GM18867 (cell line): ENCODE results near the gene CACNA1S.
A peak's percentile ranks its signal among the peaks of the same experiment; 100 is the strongest.

Source experiments
- ATAC-seq: cut with Tn5 transposase; IDR thresholded peaks from one replicate; pipeline ENCODE4 v1.9.1; 2021; ENCODE audit warnings: mild to moderate bottlenecking, moderate library complexity; ENCODE audit not compliant: unreplicated experiment

Gene CACNA1S

DNA sequence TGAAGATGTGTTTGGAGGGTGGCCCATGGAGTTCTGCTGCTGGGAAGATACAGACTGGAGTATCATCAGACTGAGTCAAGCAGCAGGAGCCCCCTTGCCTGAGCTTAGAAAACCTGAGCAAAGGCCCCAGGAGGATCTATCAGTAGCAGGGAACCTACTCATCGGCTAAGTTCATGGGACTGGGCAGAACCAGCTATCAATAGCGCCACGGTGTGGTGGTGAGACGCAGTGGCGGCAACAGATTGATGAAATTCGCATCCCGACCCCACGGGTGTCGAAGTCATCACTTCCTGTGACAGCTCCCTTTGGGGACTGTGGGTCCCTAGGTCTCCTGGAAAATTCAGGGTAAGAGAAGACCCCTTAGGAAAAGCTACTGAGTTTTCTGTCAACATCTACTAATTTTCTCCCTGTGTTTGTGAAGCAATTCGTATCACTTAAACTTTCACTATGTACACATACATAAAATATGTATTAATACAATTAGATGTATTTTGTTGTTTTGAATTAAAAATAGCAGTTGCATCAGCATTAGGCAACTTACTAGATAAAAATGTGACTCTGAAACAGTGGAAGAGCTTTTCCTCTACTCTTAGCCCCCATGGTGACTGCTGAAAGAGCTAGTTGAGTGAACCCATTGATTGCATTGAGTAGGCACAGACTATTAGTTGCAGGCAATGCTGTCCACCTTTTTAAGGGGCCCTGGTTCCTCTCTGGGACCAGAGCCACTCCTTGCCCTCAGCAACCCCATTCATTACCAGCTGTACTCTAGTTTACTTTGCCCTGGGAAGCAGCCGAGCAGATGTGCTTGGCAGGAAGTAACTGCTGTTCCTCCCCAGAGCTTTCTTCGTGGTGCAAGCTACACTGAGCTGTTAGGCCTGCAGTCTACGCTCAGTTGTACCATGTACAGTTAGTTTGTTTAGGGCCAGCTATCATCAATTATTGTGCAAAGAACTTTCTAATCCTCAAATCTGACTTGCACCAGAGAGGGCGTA, 7.3 kb upstream of the CACNA1S start:
- ATAC-seq: no peak

GRCh38 chr1:201116091-201116490, 3.9 kb upstream of the CACNA1S start:
- ATAC-seq: no peak

- ATAC-seq: no peak
These were observed 3.2 kb upstream of the CACNA1S start for GRCh38 chr1:201115390-201115937.

DNA sequence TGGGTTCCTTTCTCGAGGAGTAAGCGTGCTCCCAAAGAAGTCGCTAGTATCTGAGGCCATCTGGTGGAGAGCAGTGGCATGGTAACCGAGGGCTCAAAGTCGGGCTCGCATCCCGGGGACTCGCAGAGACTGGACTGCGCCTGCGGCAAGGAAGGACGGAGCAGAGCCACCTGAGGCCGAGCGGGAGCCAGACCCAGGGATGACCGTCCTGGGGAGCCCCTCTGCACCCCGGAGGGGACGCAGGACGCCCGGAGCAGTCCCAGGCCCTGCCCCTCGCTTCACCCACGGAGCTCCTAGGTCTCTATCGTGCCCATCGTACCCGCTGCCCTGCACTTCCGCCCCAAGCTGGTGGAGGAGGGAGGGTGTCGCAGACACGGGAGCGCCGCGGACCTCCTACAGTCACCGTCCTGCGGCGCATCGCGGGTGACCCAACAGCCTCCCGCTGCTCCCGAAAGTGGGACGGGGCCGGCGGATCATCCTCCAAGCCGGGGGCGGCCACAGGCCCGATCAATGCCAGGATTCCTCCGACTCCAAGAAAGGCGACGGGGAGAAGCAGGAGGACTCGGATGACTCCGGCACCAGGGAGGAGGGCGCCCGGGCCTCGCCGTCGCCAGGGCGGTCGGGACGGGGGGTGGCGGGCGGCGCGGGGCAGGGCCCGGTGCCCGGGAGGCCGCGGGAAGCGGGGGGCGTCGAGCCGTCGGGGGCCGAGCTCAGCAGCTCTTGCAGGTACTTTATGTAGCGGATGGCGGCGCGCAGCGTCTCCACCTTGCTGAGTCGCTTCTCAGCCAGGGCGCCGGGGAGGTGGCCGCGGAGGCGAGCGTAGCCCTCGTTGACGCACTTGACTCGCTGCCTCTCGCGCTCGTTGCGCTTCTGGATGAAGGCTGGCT, 2.3 kb upstream of the CACNA1S start:
- ATAC-seq: peak; percentile 76

- no peak for ATAC-seq
These were observed 1.4 kb upstream of the CACNA1S start for GRCh38 chr1:201113451-201114244.

DNA sequence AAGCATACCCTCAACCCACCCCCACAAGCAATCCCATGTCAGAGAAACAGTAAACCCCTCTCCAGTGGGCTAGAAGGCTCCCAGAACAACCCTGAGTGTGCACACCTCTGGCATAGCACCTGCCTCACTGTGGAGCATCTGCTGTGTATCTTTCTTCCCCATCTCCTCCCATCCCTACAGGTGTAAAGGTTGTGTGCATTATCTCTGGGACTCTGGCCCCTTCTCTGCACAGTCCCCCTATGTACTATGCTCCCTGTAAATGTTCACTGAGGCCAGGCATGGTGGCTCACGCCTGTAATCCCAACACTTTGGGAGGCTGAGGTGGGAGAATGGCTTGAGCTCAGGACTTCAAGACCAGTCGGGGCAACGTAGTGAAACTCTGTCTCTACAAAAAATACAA, 700 bp upstream of the CACNA1S start:
- ATAC-seq: no peak

GRCh38 chr1:201111672-201112071, 554 bp downstream of the CACNA1S start:
- ATAC-seq: no peak

DNA sequence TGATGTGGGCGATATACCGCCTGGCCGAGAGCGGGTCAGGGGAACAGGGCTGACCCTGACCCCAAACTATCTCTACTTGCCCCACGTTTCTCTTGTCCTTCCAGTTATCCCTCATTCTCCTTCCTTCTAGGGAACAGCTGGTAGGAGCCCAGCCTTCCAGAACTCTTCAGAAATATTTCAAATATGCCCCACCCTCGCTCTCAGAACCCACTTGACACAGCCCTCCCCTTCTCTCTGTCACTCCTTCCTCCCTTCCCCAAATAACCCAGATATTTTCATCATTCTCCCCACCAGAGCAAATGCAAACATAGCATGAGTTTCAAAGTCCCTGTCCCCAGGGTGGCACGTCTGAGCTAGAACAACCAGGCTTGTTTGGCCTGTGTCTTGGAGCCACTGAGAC, 1.1 kb downstream of the CACNA1S start:
- no peak for ATAC-seq

- ATAC-seq: no peak
These were observed 1.6 kb downstream of the CACNA1S start for GRCh38 chr1:201110616-201111015.

- ATAC-seq: no peak
These were observed 2.1 kb downstream of the CACNA1S start for GRCh38 chr1:201110138-201110537.

DNA sequence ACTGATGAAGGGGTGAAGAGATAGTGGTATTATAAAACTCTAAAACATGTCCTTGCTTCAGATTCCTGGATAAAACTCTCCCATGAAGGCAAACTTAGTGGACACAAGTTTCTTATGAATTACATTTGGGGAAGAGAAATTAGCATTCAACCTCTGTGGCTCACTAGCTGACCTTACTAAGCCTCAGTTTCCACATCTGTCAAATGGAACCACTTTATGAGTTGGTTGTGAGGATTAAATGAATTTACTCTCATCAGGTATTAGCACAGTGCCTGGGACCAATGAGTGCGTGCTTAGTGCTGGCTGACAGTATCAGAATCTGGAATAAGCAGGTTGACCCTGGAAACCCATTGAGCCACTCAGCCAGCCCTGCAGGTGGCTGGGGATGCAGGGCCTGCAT, 2.6 kb downstream of the CACNA1S start:
- no peak for ATAC-seq

- ATAC-seq: no peak
These were observed 3.6 kb downstream of the CACNA1S start for GRCh38 chr1:201108614-201109013.

GRCh38 chr1:201105688-201106087, 6.5 kb downstream of the CACNA1S start:
- no peak for ATAC-seq

GRCh38 chr1:201104141-201104540, 8.1 kb downstream of the CACNA1S start:
- no peak for ATAC-seq

- no peak for ATAC-seq
These were observed 8.6 kb downstream of the CACNA1S start for GRCh38 chr1:201103666-201104065.

DNA sequence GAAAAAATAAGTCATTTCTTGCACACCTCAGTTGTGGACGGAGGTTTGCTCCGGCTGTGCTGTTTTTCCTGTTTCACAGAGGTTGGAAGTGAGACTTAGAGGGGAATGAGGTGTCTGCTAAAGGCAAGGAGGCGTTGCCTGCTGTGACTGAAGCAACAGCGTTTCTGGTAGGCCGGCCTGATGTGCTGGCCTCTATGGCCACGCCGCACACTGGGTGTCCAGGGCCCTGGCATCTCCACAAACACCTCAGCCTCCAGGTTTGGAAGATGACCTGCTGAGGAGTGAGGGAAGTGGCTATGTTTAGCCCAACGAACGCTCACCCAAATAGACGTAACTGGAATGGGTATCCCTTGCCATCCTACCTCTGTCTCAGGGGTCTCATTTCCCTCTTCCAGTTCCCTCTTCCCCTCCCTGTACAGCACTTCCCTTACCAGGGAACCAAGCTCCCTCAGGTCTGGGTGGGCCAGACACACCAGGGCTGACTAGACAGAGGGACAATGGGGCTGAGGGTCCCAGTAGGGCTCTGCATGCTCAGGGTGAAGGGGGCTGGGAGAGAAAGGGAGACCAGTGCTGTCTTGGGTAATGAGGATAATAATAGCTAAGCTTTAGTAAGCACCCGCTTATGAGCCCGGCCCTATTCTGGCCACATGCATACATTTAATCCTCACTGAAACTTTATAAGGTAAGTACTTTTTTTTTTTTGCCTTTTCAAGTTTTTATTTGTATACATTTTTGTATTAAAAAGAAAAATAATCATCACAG, 11.9 kb downstream of the CACNA1S start:
- no peak for ATAC-seq

- ATAC-seq: no peak
These were observed 13.1 kb downstream of the CACNA1S start for GRCh38 chr1:201098992-201099677.

DNA sequence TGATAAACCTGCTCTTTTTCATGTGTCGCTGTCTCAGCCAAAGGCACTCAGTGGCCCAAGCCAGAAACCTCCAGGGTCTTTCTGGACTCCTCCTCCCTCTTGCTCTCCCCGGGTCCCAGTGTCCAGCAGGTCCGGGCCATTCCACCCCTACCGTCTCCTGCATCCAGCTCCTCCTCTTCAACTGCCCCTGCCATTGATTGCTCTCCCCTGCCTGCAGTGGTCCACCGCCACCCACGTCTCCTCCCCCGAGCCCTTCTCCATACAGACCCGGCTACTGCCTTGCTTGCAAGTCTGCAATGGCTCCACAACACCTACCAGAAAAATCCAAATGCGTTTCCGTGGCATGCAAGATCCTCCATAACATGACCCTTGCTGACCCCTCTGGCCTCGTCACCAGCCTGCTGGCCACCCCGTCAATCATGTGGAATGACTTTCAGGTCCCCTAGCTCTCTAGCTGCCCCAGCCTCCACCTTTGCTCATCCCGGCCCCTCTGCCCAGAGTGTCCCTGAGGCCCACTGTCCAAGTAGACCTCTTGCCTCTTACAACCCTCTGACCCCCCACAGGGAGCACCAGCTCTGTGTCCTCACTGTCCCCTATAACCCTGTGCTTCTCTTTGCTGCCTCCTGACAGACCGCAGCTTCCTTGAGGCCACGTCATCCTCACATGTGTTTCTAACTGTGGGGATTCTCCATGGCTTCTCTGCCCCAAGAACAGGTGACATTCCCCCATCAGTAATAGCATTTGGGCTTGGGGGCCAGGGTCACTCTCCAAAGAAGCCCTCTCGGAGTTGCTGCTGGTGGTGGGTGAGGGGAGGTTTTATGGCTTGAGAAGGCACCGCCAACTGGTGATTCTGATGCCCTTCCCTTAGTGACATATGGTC, 15.0 kb downstream of the CACNA1S start:
- ATAC-seq: no peak
